CD14-positive monocyte (primary cell): ENCODE measurements around the gene GRK6. TPM values are rescaled to one million over a fixed set of nuclear protein-coding genes. Genes with fewer than 3 reads are reported as not detected.

ENCODE experiments used
- DNase-seq, 3 donors: peaks; one replicate each; pipeline ENCODE4 v3.0.0-alpha.2; 2011 to 2022
- H2AFZ ChIP-seq: 2 replicates; pipeline ENCODE4 v1.6.0; 2012; ENCODE audit warnings: mild to moderate bottlenecking, low read depth, low read length, inconsistent platforms; ENCODE audit not compliant: insufficient read depth, poor library complexity, severe bottlenecking
- H3K27ac ChIP-seq, 2 donors: 1 replicate in 1 of 2; 2 replicates in 1 of 2; pipeline ENCODE4 v1.5.1; 2012 to 2013; ENCODE audit warnings: low read length in 2 of 2, control low read depth in 1 of 2, inconsistent platforms in 1 of 2, low read depth in 1 of 2, mild to moderate bottlenecking in 1 of 2
- H3K27me3 ChIP-seq, 2 donors: one replicate each; pipeline versions ENCODE4 v1.6.0 to v1.6.1; 2011 to 2013; ENCODE audit warnings: low read length in 2 of 2; ENCODE audit not compliant: control insufficient read depth in 2 of 2, insufficient read depth in 2 of 2
- H3K36me3 ChIP-seq, 2 donors: replicated peaks in 1 of 2; 1 replicate in 1 of 2; 2 replicates in 1 of 2; pipeline versions ENCODE4 v1.5.1 to v1.6.1; 2012 to 2013; ENCODE audit warnings: low read length in 2 of 2, control low read depth in 1 of 2, inconsistent platforms in 1 of 2, mild to moderate bottlenecking in 1 of 2; ENCODE audit not compliant: insufficient read depth in 2 of 2, control insufficient read depth in 1 of 2
- H3K4me1 ChIP-seq, 2 donors: 1 replicate in 1 of 2; 2 replicates in 1 of 2; pipeline versions ENCODE4 v1.5.1 to v1.6.1; 2012 to 2013; ENCODE audit warnings: low read length in 2 of 2, control low read depth in 1 of 2, inconsistent platforms in 1 of 2, mild to moderate bottlenecking in 1 of 2, moderate library complexity in 1 of 2; ENCODE audit not compliant: insufficient read depth in 2 of 2, control insufficient read depth in 1 of 2
- H3K4me2 ChIP-seq: replicated peaks from 2 replicates; pipeline ENCODE3; 2012; ENCODE audit warnings: low read length, moderate library complexity, mild to moderate bottlenecking; ENCODE audit not compliant: poor library complexity, severe bottlenecking; ENCODE audit errors: extremely low read depth
- H3K4me3 ChIP-seq, 3 experiments: fragments of 200-600 bp in 1 of 3; sonication (generic) in 1 of 3; replicated peaks in 1 of 3; 1 replicate in 2 of 3; 2 replicates in 1 of 3; pipeline ENCODE4 v1.5.1; 2011 to 2013; ENCODE audit warnings: low read length in 3 of 3, mild to moderate bottlenecking in 3 of 3, control low read depth in 2 of 3, low read depth in 2 of 3, inconsistent platforms in 1 of 3, moderate library complexity in 1 of 3
- H3K79me2 ChIP-seq: 2 replicates; pipeline ENCODE4 v1.6.0; 2012; ENCODE audit warnings: mild to moderate bottlenecking, control low read depth, inconsistent platforms, low read length, moderate library complexity; ENCODE audit not compliant: insufficient read depth
- H3K9ac ChIP-seq: 2 replicates; pipeline ENCODE4 v1.6.0; 2017; ENCODE audit warnings: low read length, mild to moderate bottlenecking; ENCODE audit not compliant: insufficient read depth, poor library complexity, severe bottlenecking
- H3K9me3 ChIP-seq, 2 donors: replicated peaks in 1 of 2; 1 replicate in 1 of 2; 2 replicates in 1 of 2; pipeline versions ENCODE4 v1.5.1 to v1.6.1; 2012 to 2013; ENCODE audit warnings: low read length in 2 of 2, control low read depth in 1 of 2; ENCODE audit not compliant: control insufficient read depth in 1 of 2, insufficient read depth in 1 of 2
- H4K20me1 ChIP-seq: 2 replicates; pipeline ENCODE4 v1.6.0; 2012; ENCODE audit warnings: mild to moderate bottlenecking, low read length, control low read depth, moderate library complexity; ENCODE audit not compliant: insufficient read depth
- H3K27ac Mint-ChIP-seq, 7 donors: one replicate each; pipeline ENCODE4 v1.8.0; 2020; ENCODE audit warnings: mild to moderate bottlenecking in 7 of 7, mixed read lengths in 7 of 7, moderate library complexity in 6 of 7, inconsistent platforms in 2 of 7
- H3K27me3 Mint-ChIP-seq, 3 donors: one replicate each; pipeline ENCODE4 v1.8.0; 2021 to 2022; ENCODE audit warnings: low read depth in 3 of 3, mild to moderate bottlenecking in 3 of 3, mixed read lengths in 3 of 3, moderate library complexity in 3 of 3, inconsistent platforms in 1 of 3
- H3K36me3 Mint-ChIP-seq, 2 donors: one replicate each; pipeline ENCODE4 v1.8.0; 2020; ENCODE audit warnings: mixed read lengths in 2 of 2, inconsistent platforms in 1 of 2, mild to moderate bottlenecking in 1 of 2
- H3K4me1 Mint-ChIP-seq: one replicate; pipeline ENCODE4 v1.8.0; 2020; ENCODE audit warnings: mild to moderate bottlenecking, mixed read lengths
- H3K4me3 Mint-ChIP-seq, 2 donors: one replicate each; pipeline ENCODE4 v1.8.0; 2020; ENCODE audit warnings: mild to moderate bottlenecking in 2 of 2, mixed read lengths in 2 of 2, moderate library complexity in 1 of 2
- H3K9me3 Mint-ChIP-seq, 7 donors: one replicate each; pipeline ENCODE4 v1.8.0; 2020 to 2022; ENCODE audit warnings: mixed read lengths in 7 of 7, mild to moderate bottlenecking in 6 of 7, moderate library complexity in 6 of 7, inconsistent platforms in 2 of 7
- WGBS: methylation state at CpG from one replicate; pipeline ENCODE4 v1.1.5; 2013; ENCODE audit warnings: missing lambda C conversion rate; ENCODE audit not compliant: insufficient coverage; 5-methylcytosine and 5-hydroxymethylcytosine counted together
- intact Hi-C, 2 donors: fragments of 100-400 bp; cut with micrococcal nuclease; formaldehyde crosslinking; loops; one replicate each; pipeline versions ENCODE4 v1.15.0 to v1.15.1; 2023
- polyA plus RNA-seq, 3 donors: library from polyadenylated mRNA; depleted of rRNA in 1 of 3; unstranded in 2 of 3; stranded (reverse) in 1 of 3; fragments of 300-500 nt in 2 of 3; fragments of >200 nt in 1 of 3; fragmentation: Illumina TruSeq in 2 of 3; gene quantifications; 1 replicate in 2 of 3; 2 replicates in 1 of 3; pipeline ENCODE4 v1.2.3, GENCODE V29; 2012 to 2021
- TF ChIP-seq, protein P1 (sequence below): fragments of 200-600 bp; IDR thresholded peaks from one replicate; pipeline ENCODE4 v1.8.0; 2022; ENCODE audit warnings: antibody characterized with exemption, mild to moderate bottlenecking

The GRK6 gene
- polyA plus RNA-seq, 3 donors: 41.6 to 101 (median 63.4) TPM

DNA sequence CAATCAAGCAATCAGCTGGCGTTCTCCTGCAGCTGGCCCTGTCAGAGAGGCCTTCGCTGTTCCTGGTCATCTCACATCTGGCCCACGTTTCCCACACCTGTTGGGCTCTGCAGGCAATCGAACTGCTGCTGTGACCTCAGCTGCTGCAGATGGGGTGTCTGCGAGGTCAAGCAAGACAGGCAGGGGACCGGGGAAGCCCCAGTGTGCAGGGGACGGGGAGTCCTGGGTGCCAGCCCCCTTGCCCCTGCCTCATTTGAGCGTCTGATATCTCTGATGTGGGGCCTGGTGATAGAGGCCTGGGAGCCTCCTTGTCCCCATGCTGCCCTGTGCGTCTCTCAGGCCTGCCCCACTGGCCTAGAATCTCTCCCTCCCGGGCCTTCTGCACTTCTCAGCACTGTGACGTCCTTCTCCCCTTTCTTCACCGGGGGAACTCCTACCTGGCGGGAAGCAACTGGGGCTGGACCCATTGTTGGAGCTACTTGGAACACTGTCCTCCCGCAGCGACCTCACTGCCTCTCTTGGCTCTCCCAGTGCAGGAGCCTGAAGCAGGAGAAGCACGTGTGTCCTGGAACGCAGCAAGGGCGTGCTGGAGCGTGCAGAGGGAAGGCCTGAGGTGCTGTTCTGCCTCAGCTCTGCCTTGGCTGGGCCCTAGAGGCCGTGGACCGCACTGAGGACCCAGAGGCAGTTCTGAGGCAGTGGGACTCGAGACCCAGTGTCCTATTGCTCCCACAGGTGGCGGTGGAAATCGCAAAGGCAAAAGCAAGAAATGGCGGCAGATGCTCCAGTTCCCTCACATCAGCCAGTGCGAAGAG lies 3.9 kb downstream of the GRK6 start:
- peak overlapping the region; percentile 69 for H3K4me2 ChIP-seq
- H3K27me3 ChIP-seq: no peaks in the 10 kb centered on the region

DNA sequence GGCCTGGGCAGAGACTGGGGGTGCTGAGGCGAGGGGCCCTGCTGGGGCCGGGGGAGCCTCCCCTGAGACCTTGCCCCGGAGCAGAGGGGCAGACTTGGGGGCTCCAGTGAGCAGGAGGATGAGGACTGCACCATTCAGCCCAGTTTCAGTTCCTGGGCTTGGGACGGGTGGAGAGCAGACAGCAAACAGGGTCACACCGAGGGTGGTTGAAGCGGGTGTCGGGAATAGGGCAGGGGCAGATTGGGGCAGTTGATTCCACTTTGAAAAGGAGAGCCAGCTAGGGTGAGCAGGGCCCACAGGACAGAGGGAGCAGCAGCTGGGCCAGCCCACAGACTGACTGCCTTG lies 4.5 kb downstream of the GRK6 start:
- intact Hi-C loops: loop anchor here in 1 of 2 donors (2.0 kb wide), 1 partner anchor 14 kb away; no protein-coding TSS in a partner anchor
- Histone ChIP-seq H2AFZ (no peak overlapping the region), H3K27ac (peak overlapping the region; percentile 98 to 100), H3K79me2 (peaks cover 86% of the 10 kb centered on the region), H3K4me1 (peaks cover 60 to 68% of the 10 kb centered on the region in 2 donors), H4K20me1 (peaks cover 68% of the 10 kb centered on the region), H3K4me3 (peak overlapping the region in 2 of 3 experiments; percentile 3 to 59), H3K9ac (peak overlapping the region; percentile 52), H3K9me3 (no peaks in the 10 kb centered on the region), H3K36me3 (peaks cover 54 to 61% of the 10 kb centered on the region in 2 donors), H3K4me2 (peak overlapping the region; percentile 69), H3K27me3 (no peaks in the 10 kb centered on the region)
- peaks cover 48 to 78% of the 10 kb centered on the region in 2 donors for H3K36me3 Mint-ChIP-seq
- no peak for DNase-seq
- H3K4me3 Mint-ChIP-seq: peak overlapping the region; percentile 57 to 70
- no peaks in the 10 kb centered on the region for H3K9me3 Mint-ChIP-seq
- 22% methylated on average over 7 of the region's 7 CpGs for WGBS
- peaks cover 0 to 1% (median 0%) of the 10 kb centered on the region in 3 donors for H3K27me3 Mint-ChIP-seq
- H3K4me1 Mint-ChIP-seq: peaks cover 50% of the 10 kb centered on the region
- H3K27ac Mint-ChIP-seq: peak overlapping the region; percentile 99 to 100 (median 99)
- TF ChIP-seq, protein P1, sequence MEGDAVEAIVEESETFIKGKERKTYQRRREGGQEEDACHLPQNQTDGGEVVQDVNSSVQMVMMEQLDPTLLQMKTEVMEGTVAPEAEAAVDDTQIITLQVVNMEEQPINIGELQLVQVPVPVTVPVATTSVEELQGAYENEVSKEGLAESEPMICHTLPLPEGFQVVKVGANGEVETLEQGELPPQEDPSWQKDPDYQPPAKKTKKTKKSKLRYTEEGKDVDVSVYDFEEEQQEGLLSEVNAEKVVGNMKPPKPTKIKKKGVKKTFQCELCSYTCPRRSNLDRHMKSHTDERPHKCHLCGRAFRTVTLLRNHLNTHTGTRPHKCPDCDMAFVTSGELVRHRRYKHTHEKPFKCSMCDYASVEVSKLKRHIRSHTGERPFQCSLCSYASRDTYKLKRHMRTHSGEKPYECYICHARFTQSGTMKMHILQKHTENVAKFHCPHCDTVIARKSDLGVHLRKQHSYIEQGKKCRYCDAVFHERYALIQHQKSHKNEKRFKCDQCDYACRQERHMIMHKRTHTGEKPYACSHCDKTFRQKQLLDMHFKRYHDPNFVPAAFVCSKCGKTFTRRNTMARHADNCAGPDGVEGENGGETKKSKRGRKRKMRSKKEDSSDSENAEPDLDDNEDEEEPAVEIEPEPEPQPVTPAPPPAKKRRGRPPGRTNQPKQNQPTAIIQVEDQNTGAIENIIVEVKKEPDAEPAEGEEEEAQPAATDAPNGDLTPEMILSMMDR: no peak

More for the DNA sequence above, 3.9 kb downstream of the GRK6 start:
- Histone ChIP-seq H3K79me2 (peaks cover 80% of the 10 kb centered on the region), H3K9ac (peak overlapping the region; percentile 61), H3K4me3 (peak overlapping the region in 2 of 3 experiments; percentile 4 to 59), H3K36me3 (peaks cover 48 to 55% of the 10 kb centered on the region in 2 donors), H3K9me3 (no peaks in the 10 kb centered on the region), H3K4me1 (peaks cover 65 to 74% of the 10 kb centered on the region in 2 donors), H3K27ac (peak overlapping the region; percentile 98 to 100), H4K20me1 (peaks cover 62% of the 10 kb centered on the region), H2AFZ (no peak overlapping the region)
- Mint-ChIP-seq H3K4me3 (peak overlapping the region; percentile 73 to 95), H3K36me3 (peaks cover 42 to 72% of the 10 kb centered on the region in 2 donors), H3K27me3 (peaks cover 0 to 1% (median 0%) of the 10 kb centered on the region in 3 donors), H3K9me3 (no peaks in the 10 kb centered on the region), H3K4me1 (peaks cover 53% of the 10 kb centered on the region), H3K27ac (peak overlapping the region; percentile 99 to 100 (median 99))
- DNase-seq: no peak
- 81% methylated on average over 24 of the region's 26 CpGs for WGBS
- TF ChIP-seq, protein P1: no peak
- intact Hi-C loops: loop anchor here in 1 of 2 donors (2.0 kb wide), 1 partner anchor 14 kb away; no protein-coding TSS in a partner anchor
